ENCODE measurements around the gene TMEM183A.
"Not testable (repeated sequence)": the region's sequence is repeated elsewhere in the genome, so short reads cannot be mapped to it uniquely, and the experiment has no call there.

DNA sequence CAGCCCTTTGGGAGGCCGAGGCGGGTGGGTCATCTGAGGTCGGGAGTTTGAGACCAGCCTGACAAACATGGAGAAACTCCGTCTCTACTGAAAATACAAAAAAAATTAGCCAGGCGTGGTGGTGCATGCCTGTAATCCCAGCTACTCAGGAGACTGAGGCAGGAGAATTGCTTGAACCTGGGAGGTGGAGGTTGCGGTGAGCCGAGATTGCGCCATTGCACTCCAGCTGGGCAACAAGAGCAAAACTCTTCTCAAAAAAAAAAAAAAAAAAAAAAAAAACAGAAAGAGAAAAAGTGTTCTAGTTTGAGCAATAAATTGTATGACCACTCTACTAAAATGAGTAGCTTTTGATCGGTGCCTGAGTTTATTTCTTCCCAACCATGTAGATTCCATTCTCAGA lies 21.1 kb upstream of the TMEM183A start:
- TF ChIP-seq, protein P1, sequence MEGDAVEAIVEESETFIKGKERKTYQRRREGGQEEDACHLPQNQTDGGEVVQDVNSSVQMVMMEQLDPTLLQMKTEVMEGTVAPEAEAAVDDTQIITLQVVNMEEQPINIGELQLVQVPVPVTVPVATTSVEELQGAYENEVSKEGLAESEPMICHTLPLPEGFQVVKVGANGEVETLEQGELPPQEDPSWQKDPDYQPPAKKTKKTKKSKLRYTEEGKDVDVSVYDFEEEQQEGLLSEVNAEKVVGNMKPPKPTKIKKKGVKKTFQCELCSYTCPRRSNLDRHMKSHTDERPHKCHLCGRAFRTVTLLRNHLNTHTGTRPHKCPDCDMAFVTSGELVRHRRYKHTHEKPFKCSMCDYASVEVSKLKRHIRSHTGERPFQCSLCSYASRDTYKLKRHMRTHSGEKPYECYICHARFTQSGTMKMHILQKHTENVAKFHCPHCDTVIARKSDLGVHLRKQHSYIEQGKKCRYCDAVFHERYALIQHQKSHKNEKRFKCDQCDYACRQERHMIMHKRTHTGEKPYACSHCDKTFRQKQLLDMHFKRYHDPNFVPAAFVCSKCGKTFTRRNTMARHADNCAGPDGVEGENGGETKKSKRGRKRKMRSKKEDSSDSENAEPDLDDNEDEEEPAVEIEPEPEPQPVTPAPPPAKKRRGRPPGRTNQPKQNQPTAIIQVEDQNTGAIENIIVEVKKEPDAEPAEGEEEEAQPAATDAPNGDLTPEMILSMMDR (IDR thresholded peaks at IDR 0.05): not testable (repeated sequence)
- not testable (repeated sequence) for TF ChIP-seq EP300, POLR2A (IDR thresholded peaks at IDR 0.05)
